CD4-positive, alpha-beta memory T cell (primary cell): ENCODE data around the gene COL23A1. TPM values are rescaled to one million over a fixed set of nuclear protein-coding genes. Genes with fewer than 3 reads are reported as not detected.
A peak's percentile ranks its signal among the peaks of the same experiment; 100 is the strongest.

Source experiments
- CTCF ChIA-PET: fragments of 350-600 bp; sonication (Branson Sonifier 250); formaldehyde crosslinking; loops from one replicate; lab custom pipeline; 2021; ENCODE audit warnings: inconsistent platforms; ENCODE audit not compliant: partially characterized antibody; lab: Charles Lee
- POLR2A ChIA-PET: fragments of 350-600 bp; sonication (Branson Sonifier 250); formaldehyde crosslinking; loops from one replicate; lab custom pipeline; 2021; ENCODE audit not compliant: partially characterized antibody; lab: Charles Lee
- DNase-seq, 5 donors: peaks; one replicate each; pipeline versions ENCODE4 v3.0.0 to v3.0.0-alpha.2; 2020 to 2022; ENCODE audit warnings: mixed read lengths in 1 of 5
- H3K27ac ChIP-seq: one replicate; pipeline ENCODE4 v1.7.0; 2013; ENCODE audit warnings: low read depth, low read length
- H3K27me3 ChIP-seq: 2 replicates; pipeline ENCODE4 v1.7.0; 2013; ENCODE audit warnings: mild to moderate bottlenecking, low read length, moderate library complexity; ENCODE audit not compliant: insufficient read depth
- H3K36me3 ChIP-seq: 2 replicates; pipeline ENCODE4 v1.7.0; 2013; ENCODE audit warnings: mild to moderate bottlenecking, low read length, moderate library complexity; ENCODE audit not compliant: insufficient read depth
- H3K4me1 ChIP-seq: 2 replicates; pipeline ENCODE4 v1.7.0; 2013; ENCODE audit warnings: mild to moderate bottlenecking, low read length, moderate library complexity; ENCODE audit not compliant: insufficient read depth
- H3K4me3 ChIP-seq, 2 donors: one replicate each; pipeline ENCODE4 v1.7.0; 2013; ENCODE audit warnings: low read length in 2 of 2, mild to moderate bottlenecking in 1 of 2
- H3K9me3 ChIP-seq, 2 donors: one replicate each; pipeline ENCODE4 v1.7.0; 2013; ENCODE audit warnings: low read length in 2 of 2, control low read depth in 1 of 2; ENCODE audit not compliant: control insufficient read depth in 1 of 2
- H3K27ac Mint-ChIP-seq, 7 donors: one replicate each; pipeline ENCODE4 v1.8.0; 2020 to 2021; ENCODE audit warnings: mixed read lengths in 7 of 7, mild to moderate bottlenecking in 6 of 7, inconsistent platforms in 3 of 7, moderate library complexity in 3 of 7
- H3K27me3 Mint-ChIP-seq, 2 donors: one replicate each; pipeline ENCODE4 v1.8.0; 2020 to 2021; ENCODE audit warnings: mixed read lengths in 2 of 2
- H3K36me3 Mint-ChIP-seq, 2 donors: one replicate each; pipeline ENCODE4 v1.8.0; 2020 to 2021; ENCODE audit warnings: mixed read lengths in 2 of 2, inconsistent platforms in 1 of 2, mild to moderate bottlenecking in 1 of 2
- H3K4me1 Mint-ChIP-seq, 4 donors: one replicate each; pipeline ENCODE4 v1.8.0; 2020 to 2021; ENCODE audit warnings: mixed read lengths in 4 of 4, mild to moderate bottlenecking in 1 of 4
- H3K4me3 Mint-ChIP-seq, 8 donors: one replicate each; pipeline ENCODE4 v1.8.0; 2020 to 2021; ENCODE audit warnings: mixed read lengths in 8 of 8, mild to moderate bottlenecking in 7 of 8, moderate library complexity in 6 of 8, inconsistent platforms in 3 of 8
- H3K9me3 Mint-ChIP-seq, 8 donors: one replicate each; pipeline ENCODE4 v1.8.0; 2020 to 2021; ENCODE audit warnings: mixed read lengths in 8 of 8, mild to moderate bottlenecking in 5 of 8, inconsistent platforms in 3 of 8, moderate library complexity in 1 of 8
- intact Hi-C: fragments of 100-400 bp; cut with micrococcal nuclease; formaldehyde crosslinking; loops from one replicate; pipeline ENCODE4 v1.15.1; 2023
- polyA plus RNA-seq, 2 donors: library from polyadenylated mRNA; unstranded; fragments of 300-500 nt; fragmentation: Illumina TruSeq; gene quantifications; one replicate each; pipeline ENCODE4 v1.2.3, GENCODE V29; 2021
- total RNA-seq, 2 experiments: library from RNA; stranded (reverse); gene quantifications; one replicate each; pipeline ENCODE4 v1.2.3, GENCODE V29; 2021

COL23A1 gene
- total and polyA plus RNA-seq, 4 experiments from 2014 or later = 0.17 to 0.25 TPM; not detected in 2

DNA sequence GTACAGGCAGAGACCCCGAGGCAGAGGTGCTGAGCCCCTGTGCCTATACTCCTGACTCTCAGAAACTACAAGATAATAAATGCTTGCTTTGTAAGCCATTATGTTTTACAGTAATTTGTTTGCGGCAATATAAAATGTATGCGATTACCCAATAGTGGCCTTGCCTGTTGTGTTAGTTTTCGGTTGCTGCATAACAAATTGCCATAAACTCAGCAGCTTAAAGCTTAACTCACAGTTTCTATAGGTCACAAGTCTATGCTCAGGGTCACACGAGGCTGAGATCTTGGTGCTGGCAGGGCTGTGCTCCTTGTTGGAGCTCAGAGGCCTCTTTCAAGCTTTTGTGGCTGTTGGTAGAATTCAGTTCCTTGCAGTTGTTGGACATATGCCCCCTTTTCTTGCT, 114.8 kb downstream of the COL23A1 start:
- Histone ChIP-seq H3K27ac (no peak overlapping the region), H3K4me1 (no peaks in the 10 kb centered on the region), H3K9me3 (no peaks in the 10 kb centered on the region), H3K36me3 (no peaks in the 10 kb centered on the region), H3K4me3 (no peak overlapping the region), H3K27me3 (no peaks in the 10 kb centered on the region)
- CTCF ChIA-PET = no interaction called here
- POLR2A ChIA-PET = no interaction called here
- Mint-ChIP-seq H3K27ac (no peak overlapping the region), H3K9me3 (peaks cover 0 to 3% (median 0%) of the 10 kb centered on the region in 8 donors), H3K4me1 (peaks cover 0 to 4% (median 0%) of the 10 kb centered on the region in 4 donors), H3K36me3 (no peaks in the 10 kb centered on the region), H3K27me3 (peaks cover 7 to 28% of the 10 kb centered on the region in 2 donors), H3K4me3 (no peak overlapping the region)
- intact Hi-C loops = no loop called here
- no peak for DNase-seq

GRCh38 chr5:178474562-178475184, 115.5 kb downstream of the COL23A1 start:
- H3K9me3 ChIP-seq = no peaks in the 10 kb centered on the region
- no peaks in the 10 kb centered on the region for H3K4me1 ChIP-seq
- H3K27ac ChIP-seq = no peak overlapping the region
- H3K27me3 ChIP-seq = no peaks in the 10 kb centered on the region
- no peak overlapping the region for H3K4me3 ChIP-seq
- ChIA-PET CTCF (no interaction called here), POLR2A (no interaction called here)
- Mint-ChIP-seq H3K9me3 (peaks cover 0 to 3% (median 0%) of the 10 kb centered on the region in 8 donors), H3K27me3 (peaks cover 7 to 34% of the 10 kb centered on the region in 2 donors), H3K27ac (no peak overlapping the region), H3K4me1 (peaks cover 0 to 4% (median 0%) of the 10 kb centered on the region in 4 donors), H3K36me3 (no peaks in the 10 kb centered on the region), H3K4me3 (no peak overlapping the region)
- no peaks in the 10 kb centered on the region for H3K36me3 ChIP-seq
- intact Hi-C loops = no loop called here
- no peak for DNase-seq

GRCh38 chr5:178473854-178474253, 116.3 kb downstream of the COL23A1 start:
- H3K27me3 ChIP-seq = no peaks in the 10 kb centered on the region
- no peak overlapping the region for H3K27ac ChIP-seq
- H3K4me1 ChIP-seq = no peaks in the 10 kb centered on the region
- H3K4me3 Mint-ChIP-seq = no peak overlapping the region
- no peaks in the 10 kb centered on the region for H3K36me3 Mint-ChIP-seq
- H3K9me3 ChIP-seq = no peaks in the 10 kb centered on the region
- peaks cover 0 to 3% (median 0%) of the 10 kb centered on the region in 8 donors for H3K9me3 Mint-ChIP-seq
- CTCF ChIA-PET = no interaction called here
- H3K36me3 ChIP-seq = no peaks in the 10 kb centered on the region
- intact Hi-C loops = no loop called here
- no peak overlapping the region for H3K27ac Mint-ChIP-seq
- POLR2A ChIA-PET = no interaction called here
- H3K4me1 Mint-ChIP-seq = peaks cover 0 to 4% (median 0%) of the 10 kb centered on the region in 4 donors
- DNase-seq = no peak
- H3K27me3 Mint-ChIP-seq = peaks cover 7 to 38% of the 10 kb centered on the region in 2 donors
- no peak overlapping the region for H3K4me3 ChIP-seq

DNA sequence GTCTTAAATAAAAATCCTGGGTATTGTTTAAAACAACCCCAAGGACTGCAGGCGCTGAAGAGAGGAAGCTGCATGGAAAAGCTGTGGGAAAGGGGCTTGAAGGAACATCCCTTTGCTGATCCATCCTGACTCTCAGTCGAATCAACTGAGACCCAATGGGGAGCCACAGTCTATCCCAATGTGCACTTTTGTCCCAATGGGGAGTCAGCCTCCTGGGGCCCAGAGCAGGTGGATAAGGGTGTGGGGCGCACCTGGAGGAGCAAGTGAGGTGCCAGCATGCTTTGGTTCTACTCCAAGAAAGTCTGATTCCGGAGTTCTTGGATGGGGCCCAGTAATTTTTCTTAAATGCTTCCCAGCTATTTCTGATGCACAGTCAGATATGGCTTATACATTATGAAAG, 118.1 kb downstream of the COL23A1 start:
- Histone ChIP-seq H3K9me3 (no peaks in the 10 kb centered on the region), H3K36me3 (no peaks in the 10 kb centered on the region), H3K4me3 (no peak overlapping the region), H3K27ac (no peak overlapping the region), H3K4me1 (no peaks in the 10 kb centered on the region), H3K27me3 (no peaks in the 10 kb centered on the region)
- CTCF ChIA-PET = interaction anchor here (1.3 kb wide), 1 partner anchor 10 kb away, joined by 5 read pairs; no protein-coding TSS in a partner anchor
- no peak for DNase-seq
- POLR2A ChIA-PET = no interaction called here
- peaks cover 3 to 40% of the 10 kb centered on the region in 2 donors for H3K27me3 Mint-ChIP-seq
- peaks cover 0 to 4% (median 0%) of the 10 kb centered on the region in 4 donors for H3K4me1 Mint-ChIP-seq
- intact Hi-C loops = no loop called here
- H3K4me3 Mint-ChIP-seq = no peak overlapping the region
- peaks cover 0 to 3% (median 0%) of the 10 kb centered on the region in 8 donors for H3K9me3 Mint-ChIP-seq
- no peak overlapping the region for H3K27ac Mint-ChIP-seq
- no peaks in the 10 kb centered on the region for H3K36me3 Mint-ChIP-seq

- ChIA-PET CTCF (interaction anchor here (1.3 kb wide), 1 partner anchor 10 kb away, joined by 5 read pairs; no protein-coding TSS in a partner anchor), POLR2A (no interaction called here)
- Histone ChIP-seq H3K27ac (no peak overlapping the region), H3K4me3 (no peak overlapping the region), H3K4me1 (no peaks in the 10 kb centered on the region), H3K9me3 (no peaks in the 10 kb centered on the region), H3K27me3 (no peaks in the 10 kb centered on the region), H3K36me3 (no peaks in the 10 kb centered on the region)
- Mint-ChIP-seq H3K27me3 (peaks cover 3 to 36% of the 10 kb centered on the region in 2 donors), H3K27ac (peak overlapping the region in 2 of 7 donors; percentile 26), H3K36me3 (no peaks in the 10 kb centered on the region), H3K4me3 (no peak overlapping the region), H3K9me3 (peaks cover 0 to 3% (median 0%) of the 10 kb centered on the region in 8 donors), H3K4me1 (peaks cover 0 to 4% (median 0%) of the 10 kb centered on the region in 4 donors)
- intact Hi-C loops = no loop called here
- DNase-seq = no peak
Observed at GRCh38 chr5:178471711-178472110, 118.5 kb downstream of the COL23A1 start.

DNA sequence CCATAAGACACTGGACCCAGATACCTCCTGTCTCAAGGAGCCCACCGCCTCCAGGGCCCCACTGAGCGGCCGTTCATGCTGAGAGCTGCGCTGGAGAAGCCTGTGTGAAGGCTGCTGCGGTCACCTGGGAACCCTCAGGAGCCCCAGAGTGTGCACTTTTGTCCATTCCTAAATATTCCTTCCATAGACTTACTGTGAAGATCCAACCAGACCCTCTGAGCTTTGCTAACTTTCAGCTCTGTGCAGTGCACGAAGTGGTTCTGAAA, 119.5 kb downstream of the COL23A1 start:
- peaks cover 3 to 28% of the 10 kb centered on the region in 2 donors for H3K27me3 Mint-ChIP-seq
- Histone ChIP-seq H3K36me3 (no peaks in the 10 kb centered on the region), H3K9me3 (no peaks in the 10 kb centered on the region), H3K4me3 (no peak overlapping the region), H3K27me3 (no peaks in the 10 kb centered on the region), H3K27ac (no peak overlapping the region), H3K4me1 (no peaks in the 10 kb centered on the region)
- H3K27ac Mint-ChIP-seq = no peak overlapping the region
- no peaks in the 10 kb centered on the region for H3K36me3 Mint-ChIP-seq
- no peak overlapping the region for H3K4me3 Mint-ChIP-seq
- H3K4me1 Mint-ChIP-seq = peaks cover 0 to 4% (median 0%) of the 10 kb centered on the region in 4 donors
- intact Hi-C loops = no loop called here
- ChIA-PET CTCF (no interaction called here), POLR2A (no interaction called here)
- no peak for DNase-seq
- H3K9me3 Mint-ChIP-seq = no peaks in the 10 kb centered on the region

- H3K27me3 Mint-ChIP-seq = peaks cover 3 to 28% of the 10 kb centered on the region in 2 donors
- intact Hi-C loops = no loop called here
- no peaks in the 10 kb centered on the region for H3K36me3 Mint-ChIP-seq
- Histone ChIP-seq H3K27me3 (no peaks in the 10 kb centered on the region), H3K4me3 (no peak overlapping the region), H3K36me3 (no peaks in the 10 kb centered on the region), H3K4me1 (no peaks in the 10 kb centered on the region), H3K9me3 (no peaks in the 10 kb centered on the region), H3K27ac (no peak overlapping the region)
- H3K27ac Mint-ChIP-seq = no peak overlapping the region
- no peaks in the 10 kb centered on the region for H3K9me3 Mint-ChIP-seq
- ChIA-PET CTCF (no interaction called here), POLR2A (no interaction called here)
- no peak for DNase-seq
- H3K4me1 Mint-ChIP-seq = peaks cover 0 to 4% (median 0%) of the 10 kb centered on the region in 4 donors
- no peak overlapping the region for H3K4me3 Mint-ChIP-seq
Observed at GRCh38 chr5:178469975-178470759, 120.0 kb downstream of the COL23A1 start.
